Measurements from ENCODE around the gene C4B. TPM values are rescaled to one million over a fixed set of nuclear protein-coding genes. Genes with fewer than 3 reads are reported as not detected.

The C4B gene
- total RNA-seq, 1 experiment from 2014 or later = 2.7 TPM

DNA sequence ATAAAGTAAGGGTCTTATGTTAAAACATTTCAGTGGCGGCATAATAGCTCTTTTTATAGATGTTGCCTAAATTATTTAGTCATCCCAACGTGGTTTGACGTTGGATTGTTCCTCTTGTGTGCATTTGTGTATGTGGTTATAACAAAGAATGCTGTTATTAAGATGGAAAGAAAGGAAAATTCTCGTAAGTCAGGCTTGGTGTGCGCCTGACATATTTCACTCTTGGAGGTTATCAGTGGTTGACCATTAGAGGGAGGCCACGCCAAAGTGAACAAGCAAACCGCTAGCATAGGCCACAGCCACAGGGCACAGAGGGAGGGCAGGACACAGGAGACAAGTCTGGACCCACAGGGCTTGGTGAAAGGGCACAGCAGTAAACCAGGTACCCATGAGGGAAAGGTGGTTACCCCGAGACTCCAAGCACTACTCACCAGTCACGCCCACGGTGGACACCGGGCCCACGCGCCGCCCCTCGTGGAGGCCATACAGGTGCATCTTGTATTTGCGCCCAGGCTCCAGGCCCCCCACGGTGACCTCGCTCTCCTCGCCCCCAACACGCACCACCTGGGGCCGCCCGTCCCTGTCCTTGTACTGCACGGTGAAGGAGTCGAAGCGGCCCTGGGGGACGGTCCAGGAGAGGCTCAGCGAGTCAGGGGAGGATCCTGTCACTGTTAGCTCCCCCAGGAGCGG is 46.5 kb downstream of the C4B start:
- Mint-ChIP-seq H3K36me3 (ENCODE audit: insufficient read depth in 1 of 3, low read depth in 3 of 3) (no peaks in the 10 kb centered on the region; a peak in 1 of 7 replicates), H3K27me3 (ENCODE audit: low read depth) (no peaks in the 10 kb centered on the region)
- H3T11ph ChIP-seq (ENCODE audit: low read length) = no peak overlapping the region

More for the DNA sequence above, 46.5 kb downstream of the C4B start:
- DNase-seq = no peak
- no peak overlapping the region for H3K4me2 ChIP-seq (ENCODE audit: insufficient read depth, insufficient read length, low read length)
- H3K79me1 ChIP-seq (ENCODE audit: insufficient read depth, low read depth, low read length, poor library complexity, severe bottlenecking) = no peaks in the 10 kb centered on the region
- no peak overlapping the region; a peak in 1 of 7 replicates for H3K27ac Mint-ChIP-seq
- H3K4ac ChIP-seq (ENCODE audit: low read depth, low read length) = no peak overlapping the region
- TF ChIP-seq CTCF (conservative IDR thresholded peaks at IDR 0.05) = no peak
- H2BK15ac ChIP-seq (ENCODE audit: low read depth, low read length) = no peak overlapping the region
- no peak overlapping the region for H3K9ac ChIP-seq (ENCODE audit: extremely low read depth, insufficient read length, low read length)
- H2BK20ac ChIP-seq (ENCODE audit: low read depth, low read length, poor library complexity, severe bottlenecking) = no peak overlapping the region
- no peaks in the 10 kb centered on the region for H3K9me3 ChIP-seq (ENCODE audit: control insufficient read depth, low read depth, low read length)
- no peak overlapping the region for H4K91ac ChIP-seq (ENCODE audit: insufficient read length, low read depth, low read length)
- no peak overlapping the region for H3K18ac ChIP-seq (ENCODE audit: insufficient read length, low read depth, low read length)
- no peaks in the 10 kb centered on the region for H3K23me2 ChIP-seq (ENCODE audit: insufficient read length, low read depth, low read length, poor library complexity, severe bottlenecking)
- no peak overlapping the region for H2BK12ac ChIP-seq (ENCODE audit: insufficient read length, low read depth, low read length)
- H3K4me3 Mint-ChIP-seq = no peak overlapping the region
- H3K27ac ChIP-seq (ENCODE audit: insufficient read length, low read depth, low read length) = no peak overlapping the region
- WGBS (ENCODE audit: extremely low coverage, insufficient read length, low lambda C conversion rate) = no CpG with 5 or more reads among the region's 28 CpGs
- H3K14ac ChIP-seq (ENCODE audit: insufficient read depth, low read length) = no peak overlapping the region
- H2BK120ac ChIP-seq (ENCODE audit: low read depth, low read length, poor library complexity, severe bottlenecking) = no peak overlapping the region
- no peak overlapping the region for H3K56ac ChIP-seq (ENCODE audit: insufficient read length, low read depth, low read length)
- H4K20me1 ChIP-seq (ENCODE audit: control insufficient read depth, insufficient read depth, insufficient read length) = no peaks in the 10 kb centered on the region
- H3K4me1 ChIP-seq (ENCODE audit: insufficient read depth, low read length) = no peaks in the 10 kb centered on the region
- H2BK5ac ChIP-seq (ENCODE audit: insufficient read length, low read length) = no peak overlapping the region
- H3K4me1 Mint-ChIP-seq = peaks cover 0 to 4% of the 10 kb centered on the region in 2 experiments; a peak in 2 of 4 replicates
- no peak overlapping the region for H2AFZ ChIP-seq (ENCODE audit: low read length)
- H3K79me2 ChIP-seq (ENCODE audit: insufficient read depth, low read length) = no peaks in the 10 kb centered on the region
- H4K5ac ChIP-seq (ENCODE audit: insufficient read length, low read depth, low read length) = no peak overlapping the region
- no peaks in the 10 kb centered on the region for H3K27me3 ChIP-seq (ENCODE audit: insufficient read depth, low read length)
- H3K23ac ChIP-seq (ENCODE audit: insufficient read length, low read depth, low read length) = no peak overlapping the region
- no peak overlapping the region for H4K8ac ChIP-seq (replicated peaks; ENCODE audit: insufficient read length, low read depth, low read length)
- no peaks in the 10 kb centered on the region for H3K9me3 Mint-ChIP-seq
- no peak overlapping the region for H2AK5ac ChIP-seq (ENCODE audit: insufficient read length, low read length)
